ENCODE results near the gene CGN.

CGN gene

GRCh38 chr1:151526735-151527525 lies 15.7 kb downstream of the CGN start:
- no peak for DNase-seq

GRCh38 chr1:151529211-151529702 lies 18.1 kb downstream of the CGN start:
- no peak for DNase-seq

- no peak for DNase-seq
Measured at GRCh38 chr1:151529781-151530180, 18.6 kb downstream of the CGN start.

GRCh38 chr1:151530461-151530860 lies 19.3 kb downstream of the CGN start:
- DNase-seq: no peak

DNA sequence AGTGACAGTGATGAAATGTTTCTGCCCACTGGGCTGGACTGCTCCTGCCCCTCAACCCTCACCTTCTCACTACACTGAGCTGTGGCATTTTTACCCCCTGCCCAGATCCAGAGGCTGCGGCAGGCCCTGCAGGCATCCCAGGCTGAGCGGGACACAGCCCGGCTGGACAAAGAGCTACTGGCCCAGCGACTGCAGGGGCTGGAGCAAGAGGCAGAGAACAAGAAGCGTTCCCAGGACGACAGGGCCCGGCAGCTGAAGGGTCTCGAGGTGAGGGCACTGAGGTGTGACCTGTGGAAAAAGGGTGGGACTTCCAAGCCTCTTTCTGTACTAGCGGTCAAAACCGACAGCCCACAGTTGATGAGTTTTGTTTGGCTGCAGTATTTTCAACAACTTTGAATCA lies 22.7 kb downstream of the CGN start:
- DNase-seq: no peak

DNA sequence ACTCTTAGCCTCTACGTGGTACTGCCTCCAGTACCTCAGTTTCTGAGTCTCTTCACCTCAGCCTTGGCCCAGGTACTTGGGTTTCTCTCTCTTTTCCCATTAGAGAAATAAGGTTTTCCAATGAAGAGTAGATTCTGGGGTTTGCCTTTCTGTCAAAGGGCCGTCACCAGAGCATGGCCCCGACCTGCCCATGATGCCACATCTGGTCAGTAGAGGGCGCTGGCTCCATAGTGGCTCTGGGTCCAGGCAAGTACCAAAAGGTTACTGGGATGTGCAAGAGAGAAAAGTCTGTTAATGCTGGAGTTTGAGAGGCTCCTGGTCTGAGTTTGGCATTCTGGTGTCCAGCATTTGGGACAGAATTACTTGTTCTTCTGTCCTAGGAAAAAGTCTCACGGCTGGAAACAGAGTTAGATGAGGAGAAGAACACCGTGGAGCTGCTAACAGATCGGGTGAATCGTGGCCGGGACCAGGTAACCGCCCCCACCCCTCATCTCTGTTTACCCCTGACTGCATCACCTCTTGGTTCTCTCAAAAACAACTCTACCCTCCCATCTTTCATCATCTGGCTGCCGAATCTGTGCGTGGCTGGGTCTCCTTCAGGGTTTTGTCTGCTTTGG lies 23.6 kb downstream of the CGN start:
- peak; percentile 78 for DNase-seq

- no peak for DNase-seq
Measured at GRCh38 chr1:151535326-151536271, 24.4 kb downstream of the CGN start.

GRCh38 chr1:151536499-151536898 lies 25.3 kb downstream of the CGN start:
- DNase-seq: no peak

DNA sequence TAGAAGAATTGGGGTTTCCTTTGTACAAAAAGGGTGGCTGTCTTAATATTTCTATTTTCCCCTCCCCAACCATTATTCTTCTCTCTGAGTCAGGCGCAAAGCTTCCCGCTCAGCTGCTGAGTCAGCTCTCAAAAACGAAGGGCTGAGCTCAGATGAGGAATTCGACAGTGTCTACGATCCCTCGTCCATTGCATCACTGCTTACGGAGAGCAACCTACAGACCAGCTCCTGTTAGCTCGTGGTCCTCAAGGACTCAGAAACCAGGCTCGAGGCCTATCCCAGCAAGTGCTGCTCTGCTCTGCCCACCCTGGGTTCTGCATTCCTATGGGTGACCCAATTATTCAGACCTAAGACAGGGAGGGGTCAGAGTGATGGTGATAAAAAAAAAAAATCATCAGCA lies 25.9 kb downstream of the CGN start:
- no peak for DNase-seq

- DNase-seq: peak; percentile 41
Measured at GRCh38 chr1:151539321-151540020, 28.3 kb downstream of the CGN start.

DNA sequence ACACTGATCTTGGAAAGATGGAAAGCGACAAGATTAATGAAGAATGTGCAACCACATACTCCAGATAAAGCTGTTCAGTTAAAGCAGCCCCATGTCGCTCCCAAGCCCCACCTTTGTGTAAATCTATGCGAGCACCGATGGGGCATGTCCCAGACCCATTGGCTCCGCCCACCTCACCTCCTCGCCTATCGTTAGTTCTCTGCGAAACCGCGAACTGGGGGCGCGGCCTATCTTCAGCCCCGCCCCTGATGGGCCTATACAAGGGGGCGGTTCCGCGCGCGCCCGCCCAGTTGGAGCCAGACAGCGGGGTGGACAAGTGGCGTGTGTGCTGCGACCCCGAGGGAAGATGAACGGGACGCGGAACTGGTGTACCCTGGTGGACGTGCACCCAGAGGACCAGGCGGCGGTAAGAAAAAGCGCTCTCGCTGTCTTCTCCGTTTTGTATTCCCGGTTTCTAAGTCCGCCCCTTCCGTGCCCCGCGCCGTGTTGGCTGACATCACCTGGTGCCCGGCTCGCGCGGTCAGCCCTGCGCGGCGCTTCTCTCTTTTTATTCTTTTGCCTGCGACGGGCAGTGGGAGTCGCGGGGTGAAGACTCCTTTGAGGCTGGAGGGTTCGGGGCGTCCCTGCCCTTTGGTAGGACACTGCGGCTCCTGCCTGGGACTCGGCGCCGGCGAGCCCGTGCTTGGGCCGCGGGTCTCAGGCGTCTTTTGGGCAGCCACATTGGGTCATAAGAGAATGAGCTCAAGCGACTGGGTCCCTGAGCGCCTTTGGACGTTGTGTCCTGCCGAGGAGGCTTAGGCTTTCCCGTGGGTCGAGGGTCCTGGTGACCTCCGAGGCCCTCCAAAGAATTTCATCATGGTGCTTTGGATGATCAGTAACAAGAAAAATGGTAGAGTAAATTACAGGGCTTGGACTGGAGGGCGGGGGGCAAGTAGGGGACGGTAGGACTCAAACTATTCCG lies 29.1 kb downstream of the CGN start, which contains the start of gene TUFT1:
TSS of gene TUFT1 (plus strand) at position 289 of the 961 bp plus-strand sequence. CDS start at position 347, 58 bp downstream.
- DNase-seq: peak; percentile 96

DNA sequence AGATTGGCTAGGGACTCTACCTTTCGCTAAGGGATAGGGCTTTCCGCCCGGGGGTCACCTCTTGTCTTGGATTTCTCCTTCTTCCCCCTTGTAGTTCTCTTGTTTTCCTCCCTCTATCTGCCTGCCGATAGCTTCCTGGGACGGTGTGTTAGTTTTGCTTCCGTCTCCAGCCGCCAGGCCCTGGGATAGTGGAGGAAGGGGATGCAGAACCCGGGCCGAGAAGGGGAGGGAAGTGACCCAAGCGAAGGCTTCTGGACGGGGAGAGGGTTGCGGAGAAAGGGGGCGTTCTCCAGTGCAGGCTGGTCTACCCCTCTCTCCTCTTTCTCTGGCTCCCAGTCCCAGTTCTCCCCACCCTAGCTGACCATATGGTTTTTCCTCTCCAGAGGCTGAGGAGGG lies 29.8 kb downstream of the CGN start:
- no peak for DNase-seq

GRCh38 chr1:151541752-151542151 lies 30.6 kb downstream of the CGN start:
- DNase-seq: no peak

DNA sequence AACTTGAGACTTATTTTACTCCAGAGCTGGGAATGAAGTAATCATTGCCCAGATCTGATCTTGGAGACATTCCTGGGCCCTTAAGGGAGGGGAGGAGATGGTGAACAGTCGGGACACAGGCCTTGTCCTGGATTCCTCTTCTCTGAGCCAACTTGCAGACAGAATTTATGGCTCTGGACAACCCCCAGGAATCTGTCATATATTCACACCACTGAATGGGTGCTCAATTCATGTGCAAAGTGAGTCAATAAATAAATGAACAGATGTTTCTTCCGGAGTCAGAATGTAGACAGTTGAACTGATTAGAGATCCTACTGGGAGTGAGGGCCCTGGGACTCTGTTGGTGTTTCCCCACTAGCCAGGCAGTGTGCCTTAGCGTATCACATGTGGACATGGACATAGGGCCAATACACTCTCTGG lies 31.5 kb downstream of the CGN start:
- DNase-seq: no peak

- no peak for DNase-seq
Measured at GRCh38 chr1:151545542-151545941, 34.4 kb downstream of the CGN start.

- no peak for DNase-seq
Measured at GRCh38 chr1:151546011-151546925, 35.1 kb downstream of the CGN start.

- DNase-seq: no peak
Measured at GRCh38 chr1:151547119-151547899, 36.1 kb downstream of the CGN start.

GRCh38 chr1:151547900-151548230 lies 36.7 kb downstream of the CGN start:
- no peak for DNase-seq

- no peak for DNase-seq
Measured at GRCh38 chr1:151549199-151549598, 38.0 kb downstream of the CGN start.
